H1 (cell line): ENCODE data around the gene RAP2A. TPM values are rescaled to one million over a fixed set of nuclear protein-coding genes. Genes with fewer than 3 reads are reported as not detected.

Source experiments
- CTCF ChIP-seq, 3 experiments: IDR thresholded peaks; 1 replicate in 2 of 3; 2 replicates in 1 of 3; pipeline versions ENCODE4 v1.5.1 to v1.6.1; 2011; ENCODE audit warnings: low read length in 3 of 3, mild to moderate bottlenecking in 3 of 3, inconsistent platforms in 2 of 3, low read depth in 1 of 3, moderate library complexity in 1 of 3; ENCODE audit not compliant: insufficient read depth in 1 of 3; ENCODE audit errors: control extremely low read depth in 1 of 3
- polyA plus RNA-seq, 7 experiments: library from polyadenylated mRNA; depleted of rRNA in 3 of 7; stranded (reverse) in 5 of 7; unstranded in 2 of 7; fragments of >200 nt in 5 of 7; fragments of 200-250 nt in 2 of 7; gene quantifications; 1 replicate in 5 of 7; 2 replicates in 1 of 7; 4 replicates in 1 of 7; pipeline versions ENCODE4 v1.2.1 to v1.2.3, GENCODE V29; 2011 to 2013; ENCODE audit warnings: missing spikeins in 2 of 7, mixed read lengths in 2 of 7
- total RNA-seq: library from RNA; stranded (reverse); fragmentation: NEBNext Ultra II Directional; extraction: Animal tissue kit (Norgen Biotek cat#: 25700); gene quantifications from 2 replicates; pipeline ENCODE4 v1.2.1, GENCODE V29; 2021

Gene RAP2A
- total and polyA plus RNA-seq, 2 of the 8 experiments (the other 6 are each of a cell fraction or from before 2014, with no cell fraction given), result 8.4 to 43.4 TPM

- TF ChIP-seq CTCF (IDR thresholded peaks at IDR 0.05; ENCODE audit: control extremely low read depth in 1 of 3, insufficient read depth in 1 of 3, low read depth in 1 of 3, low read length in 3 of 3), result peak in 1 of 3 experiments; percentile 11; a peak in 1 of 4 replicates
Observed at GRCh38 chr13:97512732-97513131, 78.8 kb downstream of the RAP2A start (continued).
